GM19193 (cell line): Measurements from ENCODE around the gene CSF2RB.

Experiments
- POLR2A ChIP-seq: IDR thresholded peaks from 4 replicates; pipeline ENCODE4 v1.6.1; 2011; ENCODE audit not compliant: insufficient read depth, insufficient read length; ENCODE audit errors: extremely low read depth

Gene CSF2RB

GRCh38 chr22:36979016-36979910 lies 65.8 kb downstream of the CSF2RB start:
- TF ChIP-seq POLR2A = no peak

GRCh38 chr22:36981247-36981775 lies 67.9 kb downstream of the CSF2RB start:
- no peak for TF ChIP-seq POLR2A

- no peak for TF ChIP-seq POLR2A
Observed at GRCh38 chr22:36982136-36982535, 68.7 kb downstream of the CSF2RB start.

- TF ChIP-seq POLR2A = no peak
Observed at GRCh38 chr22:36985211-36985889, 71.9 kb downstream of the CSF2RB start.

DNA sequence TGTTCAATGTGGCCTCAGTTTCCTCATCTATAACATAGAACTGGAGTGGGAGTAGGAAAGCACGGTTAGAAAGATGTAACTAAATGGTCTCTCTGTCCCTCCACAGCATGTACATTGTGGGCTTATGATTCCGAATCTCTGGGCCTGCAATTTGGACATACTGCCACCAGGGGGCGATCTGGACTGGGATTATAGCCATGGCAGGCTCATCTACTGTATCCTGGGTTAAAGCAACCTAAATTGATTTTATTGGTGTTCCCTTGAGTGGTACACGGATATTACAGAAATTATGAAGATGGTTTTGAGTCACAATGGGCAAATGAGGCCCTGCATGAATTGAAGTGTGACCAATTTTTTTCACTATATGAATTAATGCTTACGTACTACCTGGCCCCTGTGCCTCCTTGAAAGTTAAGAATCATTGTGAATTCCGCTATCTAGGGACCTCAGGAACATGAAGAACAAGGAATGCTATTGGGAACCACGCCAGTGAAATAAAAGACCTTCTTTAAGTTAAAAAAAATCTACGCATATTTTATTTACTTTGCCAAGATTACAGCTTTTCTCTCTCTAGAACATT lies 72.9 kb downstream of the CSF2RB start:
- no peak for TF ChIP-seq POLR2A

DNA sequence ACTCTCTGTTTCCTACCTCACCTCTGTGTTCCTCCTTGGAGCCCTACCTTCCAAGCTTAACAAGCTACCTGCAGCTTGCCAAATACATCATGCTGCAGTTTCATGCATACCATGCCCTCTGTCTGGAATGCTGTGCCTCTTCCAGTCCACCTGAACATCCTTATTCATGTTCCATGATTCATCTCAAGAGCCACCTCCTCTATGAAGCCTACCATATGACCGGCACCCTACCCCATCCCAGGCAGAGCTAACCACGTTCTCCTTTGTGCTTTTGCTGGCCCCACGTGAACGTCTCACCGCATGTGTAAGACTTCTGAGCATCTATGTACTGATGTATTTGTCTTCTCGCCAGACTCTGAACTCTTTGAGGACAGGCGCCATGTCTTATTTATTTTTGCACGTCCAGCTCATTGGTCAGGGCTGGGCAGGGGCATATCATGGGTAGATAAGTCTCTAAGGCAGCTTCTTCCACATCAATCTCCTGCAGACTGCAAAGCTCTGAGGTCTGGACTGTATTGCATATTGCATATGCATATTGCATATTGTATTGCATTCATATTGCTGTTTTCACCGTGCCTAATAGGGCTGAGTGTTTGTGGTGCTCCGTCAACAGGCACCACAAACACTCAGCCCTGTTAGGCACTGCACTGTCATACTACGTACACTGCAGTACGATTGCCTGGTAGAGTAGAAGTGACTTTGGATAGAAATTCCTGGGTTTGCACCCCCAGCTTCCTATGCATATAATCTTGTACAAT lies 74.8 kb downstream of the CSF2RB start:
- no peak for TF ChIP-seq POLR2A
